Right lobe of liver (tissue), 4 donors: ENCODE results near the gene KRTAP12-1.

Experiments
- POLR2A ChIP-seq: fragments of 450-650 bp; IDR thresholded peaks from one replicate; pipeline ENCODE4 v1.6.1; 2017; ENCODE audit warnings: antibody characterized with exemption, mild to moderate bottlenecking
- TF ChIP-seq, protein P1 (sequence below), 4 donors: fragments of 200-600 bp in 3 of 4; fragments of 450-650 bp in 1 of 4; IDR thresholded peaks; one replicate each; pipeline versions ENCODE4 v1.5.1 to v1.8.0; 2016 to 2022; ENCODE audit warnings: antibody characterized with exemption in 4 of 4, mild to moderate bottlenecking in 2 of 4
- donor health status: DM: no; HTN: no; CAD: no.
- donor health status: DM: no; HTN: no; CAD: no.
- donor health status: DM: no; HTN: yes; CAD: no.

DNA sequence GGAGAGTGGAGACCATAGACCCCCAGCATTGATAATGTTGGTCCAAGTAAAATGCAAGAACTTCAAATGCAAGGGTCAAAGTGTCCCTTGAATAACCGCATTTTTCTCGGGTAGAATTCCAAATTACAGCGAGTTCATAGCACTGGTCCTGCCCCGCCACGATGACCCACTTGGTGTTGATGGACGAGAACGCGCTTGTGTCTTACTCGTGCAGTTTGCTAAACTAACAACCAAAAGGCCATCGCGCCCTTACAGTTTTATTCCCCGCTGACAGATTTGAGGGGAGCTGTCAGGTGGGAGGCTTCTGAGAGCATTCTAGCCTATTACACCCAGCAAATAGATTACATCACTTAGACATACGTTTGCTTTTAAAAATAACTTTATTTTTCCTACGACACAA, 46.8 kb upstream of the KRTAP12-1 start:
- no peak for TF ChIP-seq POLR2A
- TF ChIP-seq, protein P1, sequence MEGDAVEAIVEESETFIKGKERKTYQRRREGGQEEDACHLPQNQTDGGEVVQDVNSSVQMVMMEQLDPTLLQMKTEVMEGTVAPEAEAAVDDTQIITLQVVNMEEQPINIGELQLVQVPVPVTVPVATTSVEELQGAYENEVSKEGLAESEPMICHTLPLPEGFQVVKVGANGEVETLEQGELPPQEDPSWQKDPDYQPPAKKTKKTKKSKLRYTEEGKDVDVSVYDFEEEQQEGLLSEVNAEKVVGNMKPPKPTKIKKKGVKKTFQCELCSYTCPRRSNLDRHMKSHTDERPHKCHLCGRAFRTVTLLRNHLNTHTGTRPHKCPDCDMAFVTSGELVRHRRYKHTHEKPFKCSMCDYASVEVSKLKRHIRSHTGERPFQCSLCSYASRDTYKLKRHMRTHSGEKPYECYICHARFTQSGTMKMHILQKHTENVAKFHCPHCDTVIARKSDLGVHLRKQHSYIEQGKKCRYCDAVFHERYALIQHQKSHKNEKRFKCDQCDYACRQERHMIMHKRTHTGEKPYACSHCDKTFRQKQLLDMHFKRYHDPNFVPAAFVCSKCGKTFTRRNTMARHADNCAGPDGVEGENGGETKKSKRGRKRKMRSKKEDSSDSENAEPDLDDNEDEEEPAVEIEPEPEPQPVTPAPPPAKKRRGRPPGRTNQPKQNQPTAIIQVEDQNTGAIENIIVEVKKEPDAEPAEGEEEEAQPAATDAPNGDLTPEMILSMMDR (IDR thresholded peaks at IDR 0.05) = no peak
